Neural progenitor cell (in vitro differentiated cells): ENCODE results near the gene ANGPTL2. TPM values are rescaled to one million over a fixed set of nuclear protein-coding genes. Genes with fewer than 3 reads are reported as not detected.

Experiments used
- DNase-seq: peaks from one replicate; pipeline ENCODE4 v3.0.0-alpha.2; 2016; ENCODE audit warnings: low spot score
- H2AFZ ChIP-seq: fragments of 200-600 bp; sonication (generic); replicated peaks from 2 replicates; pipeline ENCODE4 v1.6.1; 2016; ENCODE audit warnings: antibody characterized with exemption
- H3F3A ChIP-seq: fragments of 200-600 bp; sonication (generic); 2 replicates; pipeline ENCODE4 v1.6.1; 2016; ENCODE audit warnings: antibody characterized with exemption, low read depth
- H3K27ac ChIP-seq: fragments of 200-600 bp; sonication (generic); 2 replicates; pipeline ENCODE4 v1.5.1; 2016; ENCODE audit warnings: mild to moderate bottlenecking
- H3K27me3 ChIP-seq: fragments of 200-600 bp; sonication (generic); 2 replicates; pipeline ENCODE4 v1.6.1; 2016; ENCODE audit warnings: mild to moderate bottlenecking, moderate library complexity
- H3K36me3 ChIP-seq: fragments of 200-600 bp; sonication (generic); 2 replicates; pipeline ENCODE4 v1.5.1; 2016
- H3K4me1 ChIP-seq: fragments of 200-600 bp; sonication (generic); 2 replicates; pipeline ENCODE4 v1.6.1; 2016; ENCODE audit warnings: mixed run types
- H3K4me2 ChIP-seq: fragments of 200-600 bp; sonication (generic); 2 replicates; pipeline ENCODE4 v1.6.1; 2016
- H3K4me3 ChIP-seq: fragments of 200-600 bp; sonication (generic); 2 replicates; pipeline ENCODE4 v1.5.1; 2016
- H3K79me2 ChIP-seq: fragments of 200-600 bp; sonication (generic); 2 replicates; pipeline ENCODE4 v1.6.1; 2016; ENCODE audit warnings: low read depth
- H3K9ac ChIP-seq: fragments of 200-600 bp; sonication (generic); 2 replicates; pipeline ENCODE4 v1.6.1; 2016
- H3K9me3 ChIP-seq: fragments of 200-600 bp; sonication (generic); 2 replicates; pipeline ENCODE4 v1.5.1; 2016; ENCODE audit warnings: low read depth
- H4K20me1 ChIP-seq: fragments of 200-600 bp; sonication (generic); 2 replicates; pipeline ENCODE4 v1.6.1; 2016; ENCODE audit warnings: low read depth
- H3K27ac Mint-ChIP-seq: 3 replicates; pipeline ENCODE4 v1.8.0; 2021; ENCODE audit warnings: mixed read lengths
- H3K27me3 Mint-ChIP-seq: 2 replicates; pipeline ENCODE4 v1.8.0; 2022; ENCODE audit warnings: low read depth, mild to moderate bottlenecking, inconsistent platforms, moderate library complexity, mixed read lengths; ENCODE audit not compliant: insufficient read depth
- H3K36me3 Mint-ChIP-seq: 3 replicates; pipeline ENCODE4 v1.8.0; 2021; ENCODE audit warnings: mixed read lengths
- H3K4me1 Mint-ChIP-seq: 3 replicates; pipeline ENCODE4 v1.8.0; 2021; ENCODE audit warnings: mixed read lengths
- H3K4me3 Mint-ChIP-seq: 3 replicates; pipeline ENCODE4 v1.8.0; 2021; ENCODE audit warnings: mild to moderate bottlenecking, moderate library complexity, mixed read lengths
- H3K9me3 Mint-ChIP-seq: 3 replicates; pipeline ENCODE4 v1.8.0; 2020; ENCODE audit warnings: mixed read lengths
- EZH2 ChIP-seq: fragments of 200-600 bp; sonication (generic); IDR thresholded peaks from 2 replicates; pipeline ENCODE4 v1.6.1; 2017; ENCODE audit warnings: antibody characterized with exemption, mild to moderate bottlenecking, moderate library complexity
- EZH2phosphoT487 ChIP-seq: fragments of 200-600 bp; sonication (generic); IDR thresholded peaks from 2 replicates; pipeline ENCODE4 v1.6.1; 2017; ENCODE audit warnings: antibody characterized with exemption
- total RNA-seq: library from RNA; depleted of rRNA; stranded (reverse); fragments of >200 nt; gene quantifications from 2 replicates; pipeline ENCODE4 v1.2.3, GENCODE V29; 2015; ENCODE audit warnings: low replicate concordance
- TF ChIP-seq, protein P1 (sequence below): fragments of 200-600 bp; sonication (generic); IDR thresholded peaks from 2 replicates; pipeline ENCODE4 v1.5.1; 2017; ENCODE audit warnings: antibody characterized with exemption, mild to moderate bottlenecking

The ANGPTL2 gene
- total RNA-seq, 1 donor from 2014 or later: 7.6 TPM

- Histone ChIP-seq H3K79me2 (no peaks in the 10 kb centered on the region), H3K4me1 (no peaks in the 10 kb centered on the region), H2AFZ (no peak overlapping the region), H3K36me3 (no peaks in the 10 kb centered on the region), H3K27me3 (no peaks in the 10 kb centered on the region), H3K4me2 (no peak overlapping the region), H3K4me3 (no peak overlapping the region), H3K9ac (no peak overlapping the region), H3K27ac (no peak overlapping the region), H3F3A (no peaks in the 10 kb centered on the region), H4K20me1 (no peaks in the 10 kb centered on the region), H3K9me3 (no peaks in the 10 kb centered on the region)
- H3K27me3 Mint-ChIP-seq: peaks cover 3% of the 10 kb centered on the region
- no peaks in the 10 kb centered on the region for H3K4me1 Mint-ChIP-seq
- DNase-seq: no peak
- H3K4me3 Mint-ChIP-seq: no peak overlapping the region
- no peaks in the 10 kb centered on the region for H3K9me3 Mint-ChIP-seq
- TF ChIP-seq EZH2 (no peak), EZH2phosphoT487 (no peak)
- TF ChIP-seq, protein P1, sequence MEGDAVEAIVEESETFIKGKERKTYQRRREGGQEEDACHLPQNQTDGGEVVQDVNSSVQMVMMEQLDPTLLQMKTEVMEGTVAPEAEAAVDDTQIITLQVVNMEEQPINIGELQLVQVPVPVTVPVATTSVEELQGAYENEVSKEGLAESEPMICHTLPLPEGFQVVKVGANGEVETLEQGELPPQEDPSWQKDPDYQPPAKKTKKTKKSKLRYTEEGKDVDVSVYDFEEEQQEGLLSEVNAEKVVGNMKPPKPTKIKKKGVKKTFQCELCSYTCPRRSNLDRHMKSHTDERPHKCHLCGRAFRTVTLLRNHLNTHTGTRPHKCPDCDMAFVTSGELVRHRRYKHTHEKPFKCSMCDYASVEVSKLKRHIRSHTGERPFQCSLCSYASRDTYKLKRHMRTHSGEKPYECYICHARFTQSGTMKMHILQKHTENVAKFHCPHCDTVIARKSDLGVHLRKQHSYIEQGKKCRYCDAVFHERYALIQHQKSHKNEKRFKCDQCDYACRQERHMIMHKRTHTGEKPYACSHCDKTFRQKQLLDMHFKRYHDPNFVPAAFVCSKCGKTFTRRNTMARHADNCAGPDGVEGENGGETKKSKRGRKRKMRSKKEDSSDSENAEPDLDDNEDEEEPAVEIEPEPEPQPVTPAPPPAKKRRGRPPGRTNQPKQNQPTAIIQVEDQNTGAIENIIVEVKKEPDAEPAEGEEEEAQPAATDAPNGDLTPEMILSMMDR: no peak
- H3K27ac Mint-ChIP-seq: no peak overlapping the region
- H3K36me3 Mint-ChIP-seq: peaks cover 5% of the 10 kb centered on the region
These were observed 32.8 kb downstream of the ANGPTL2 start for GRCh38 chr9:127089631-127090081.

DNA sequence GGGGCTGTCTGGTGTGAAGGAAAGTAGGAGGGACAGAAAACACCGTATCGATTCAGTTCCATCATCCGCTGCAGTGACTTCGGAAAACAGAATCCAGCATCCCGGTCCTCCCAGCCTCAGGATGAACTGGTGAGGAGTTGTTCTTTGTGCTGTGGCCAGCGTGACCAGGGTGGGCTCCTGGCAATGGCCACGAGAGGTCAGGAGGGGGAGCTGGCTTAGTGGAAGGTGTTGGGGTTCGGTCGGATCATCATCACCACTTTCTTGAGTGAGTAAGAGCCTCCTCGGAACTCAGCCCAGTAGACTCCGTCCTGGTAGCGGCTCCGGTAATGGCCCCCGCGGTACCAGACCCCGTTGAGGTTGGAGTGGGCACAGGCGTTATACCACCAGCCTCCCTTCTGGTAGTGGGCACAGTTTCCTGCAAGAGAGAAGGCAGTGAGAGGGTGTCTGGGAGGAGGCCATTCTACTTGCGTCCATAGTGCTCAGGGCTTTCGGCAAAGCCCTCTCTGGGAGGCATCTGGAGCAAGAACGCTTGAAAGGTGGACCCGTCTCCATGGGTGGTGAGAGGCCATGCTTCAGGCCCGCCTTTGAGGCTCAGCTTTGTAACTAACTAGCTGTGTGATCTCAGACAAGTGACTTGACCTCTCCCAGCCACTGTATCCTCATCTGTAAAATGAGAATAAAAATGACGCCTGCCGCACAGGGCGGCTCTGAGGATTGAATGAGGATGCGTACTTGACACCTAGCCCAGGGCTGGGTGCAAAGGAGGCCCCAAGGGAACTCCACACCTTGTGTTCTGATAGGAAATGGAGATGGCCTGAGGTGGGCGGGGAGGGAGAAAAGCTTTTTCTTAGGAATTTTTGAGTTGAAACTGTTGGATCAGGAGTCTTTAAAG lies 33.5 kb downstream of the ANGPTL2 start:
- no peaks in the 10 kb centered on the region for H3K4me1 ChIP-seq
- H3K4me2 ChIP-seq: no peak overlapping the region
- Mint-ChIP-seq H3K9me3 (no peaks in the 10 kb centered on the region), H3K36me3 (peaks cover 5% of the 10 kb centered on the region), H3K27me3 (peaks cover 3% of the 10 kb centered on the region), H3K4me1 (no peaks in the 10 kb centered on the region), H3K27ac (peak overlapping the region; percentile 19), H3K4me3 (no peak overlapping the region)
- H3K9ac ChIP-seq: no peak overlapping the region
- H3K36me3 ChIP-seq: no peaks in the 10 kb centered on the region
- H3K9me3 ChIP-seq: no peaks in the 10 kb centered on the region
- no peak overlapping the region for H3K27ac ChIP-seq
- TF ChIP-seq EZH2 (no peak), EZH2phosphoT487 (no peak)
- TF ChIP-seq, protein P1: no peak
- H2AFZ ChIP-seq: no peak overlapping the region
- H4K20me1 ChIP-seq: no peaks in the 10 kb centered on the region
- DNase-seq: no peak
- H3F3A ChIP-seq: no peaks in the 10 kb centered on the region
- H3K79me2 ChIP-seq: no peaks in the 10 kb centered on the region
- no peaks in the 10 kb centered on the region for H3K27me3 ChIP-seq
- no peak overlapping the region for H3K4me3 ChIP-seq

DNA sequence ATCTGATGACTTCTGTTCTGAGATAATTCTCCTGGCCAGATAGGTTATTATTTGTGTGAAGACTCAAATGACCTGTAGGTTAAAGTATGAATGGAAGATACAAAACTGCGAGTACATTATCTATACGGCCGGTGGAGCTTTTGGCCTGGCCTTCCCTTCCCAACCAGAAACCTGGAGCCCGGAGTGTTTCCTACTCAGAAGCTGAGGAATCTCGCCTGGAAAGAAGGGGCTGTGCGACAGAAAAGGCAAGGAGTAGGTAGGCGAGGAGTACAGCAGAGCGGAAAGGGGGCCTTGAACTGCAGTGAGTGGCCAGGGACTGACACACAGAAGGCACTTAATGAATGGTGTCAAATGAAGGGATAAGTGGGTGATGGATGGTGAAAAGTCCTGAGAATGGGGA lies 34.6 kb downstream of the ANGPTL2 start:
- Histone ChIP-seq H3K4me2 (no peak overlapping the region), H3K4me3 (no peak overlapping the region), H3K27ac (no peak overlapping the region), H3K27me3 (no peaks in the 10 kb centered on the region), H3K79me2 (no peaks in the 10 kb centered on the region), H3K4me1 (no peaks in the 10 kb centered on the region), H3F3A (no peaks in the 10 kb centered on the region), H3K9ac (no peak overlapping the region), H2AFZ (no peak overlapping the region), H4K20me1 (no peaks in the 10 kb centered on the region), H3K9me3 (no peaks in the 10 kb centered on the region), H3K36me3 (no peaks in the 10 kb centered on the region)
- TF ChIP-seq, protein P1: no peak
- TF ChIP-seq EZH2phosphoT487: no peak
- no peak for TF ChIP-seq EZH2
- Mint-ChIP-seq H3K27me3 (peaks cover 3% of the 10 kb centered on the region), H3K27ac (no peak overlapping the region), H3K4me1 (no peaks in the 10 kb centered on the region), H3K36me3 (peaks cover 5% of the 10 kb centered on the region), H3K9me3 (no peaks in the 10 kb centered on the region), H3K4me3 (no peak overlapping the region)
- DNase-seq: no peak
